Heart left ventricle (tissue), 13 donors: ENCODE results near the gene NAPEPLD.
"Not testable (repeated sequence)": the region's sequence is repeated elsewhere in the genome, so short reads cannot be mapped to it uniquely, and the experiment has no call there.

Experiments
- CTCF ChIP-seq, 12 donors: fragments of 200-600 bp; sonication (generic) in 4 of 12; IDR thresholded peaks; one replicate each; pipeline versions ENCODE4 v1.5.0 to v1.8.0; 2018 to 2022; ENCODE audit warnings: antibody characterized with exemption in 12 of 12, mild to moderate bottlenecking in 5 of 12
- POLR2A ChIP-seq, 2 donors: fragments of 450-650 bp; IDR thresholded peaks; one replicate each; pipeline ENCODE4 v1.6.1; 2017; ENCODE audit warnings: antibody characterized with exemption in 2 of 2, mild to moderate bottlenecking in 2 of 2, moderate library complexity in 2 of 2
- donor health status: ischemic (EF 13 %, LVEDD 7.1; RV severe dilation, severe dysfunction).
- donor health status: DM: no; HTN: yes; CAD: no.
- donor health status: DM: no; HTN: no; CAD: no.
- donor health status: ischemic (EF 25% LVEDD 6.9; RV normal size, moderate dysfunction).
- donor health status: ischemic (EF 25% LVEDD 5.7; RV mildly dilated, moderate dysfunction).
- donor health status: ischemic (EF 35%, LVEDD 5.7; RV mildly dilated, moderate dysfunction).
- donor health status: nonischemic (EF 11% LVEDD 7.7; RV severe dilation, severe dysfunction).
- donor health status: DM: yes; HTN: yes; CAD: no.
- donor health status: PGD.
- donor health status: ischemic (EF 29% LVEDD 5.4; RV normal size, mild dysfunction).
- donor health status: nonischemic (EF 23%, LVEDD 6.1; RV moderate dilation, normal function).

DNA sequence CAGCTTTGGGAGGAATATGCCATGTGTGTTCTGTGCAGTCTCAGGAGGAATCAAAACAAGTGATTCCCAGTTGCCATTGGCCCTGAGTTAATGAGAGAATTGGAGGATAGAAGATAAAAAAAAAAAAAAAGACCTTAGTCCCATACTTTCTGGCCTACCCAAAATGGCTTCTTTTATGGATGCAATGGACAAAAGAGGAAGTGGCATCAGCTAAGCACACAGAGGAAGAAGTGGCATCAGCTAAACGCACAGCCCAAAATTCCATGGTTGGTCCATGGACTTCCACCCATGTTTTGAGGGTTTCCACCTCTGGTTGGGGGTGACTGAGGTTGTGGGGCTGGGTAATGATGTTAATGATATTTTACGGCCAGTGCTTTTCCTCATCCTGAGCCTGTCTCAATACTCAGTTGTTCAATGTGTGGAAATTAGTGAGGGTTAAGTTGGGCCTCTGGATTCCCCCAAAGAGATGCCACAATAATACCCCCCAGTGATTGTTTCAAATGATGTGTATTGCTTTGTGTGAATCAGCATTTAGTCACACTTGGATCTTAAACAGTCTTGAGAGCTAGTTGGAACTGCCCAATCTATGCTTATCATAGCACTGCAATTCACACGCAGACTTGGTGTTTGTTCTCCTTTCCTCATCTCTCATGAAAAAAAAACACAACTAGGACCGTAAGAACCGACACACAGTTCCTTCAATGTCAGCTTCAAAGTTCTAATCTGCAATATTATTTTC lies 14.4 kb upstream of the NAPEPLD start:
- not testable (repeated sequence) for TF ChIP-seq CTCF, POLR2A (IDR thresholded peaks at IDR 0.05)
